Measurements from ENCODE around the gene TAF1C. TPM values are rescaled to one million over a fixed set of nuclear protein-coding genes. Genes with fewer than 3 reads are reported as not detected.

TAF1C gene
- 10 to 100 TPM; 59.3 to 66.2 TPM for total RNA-seq

DNA sequence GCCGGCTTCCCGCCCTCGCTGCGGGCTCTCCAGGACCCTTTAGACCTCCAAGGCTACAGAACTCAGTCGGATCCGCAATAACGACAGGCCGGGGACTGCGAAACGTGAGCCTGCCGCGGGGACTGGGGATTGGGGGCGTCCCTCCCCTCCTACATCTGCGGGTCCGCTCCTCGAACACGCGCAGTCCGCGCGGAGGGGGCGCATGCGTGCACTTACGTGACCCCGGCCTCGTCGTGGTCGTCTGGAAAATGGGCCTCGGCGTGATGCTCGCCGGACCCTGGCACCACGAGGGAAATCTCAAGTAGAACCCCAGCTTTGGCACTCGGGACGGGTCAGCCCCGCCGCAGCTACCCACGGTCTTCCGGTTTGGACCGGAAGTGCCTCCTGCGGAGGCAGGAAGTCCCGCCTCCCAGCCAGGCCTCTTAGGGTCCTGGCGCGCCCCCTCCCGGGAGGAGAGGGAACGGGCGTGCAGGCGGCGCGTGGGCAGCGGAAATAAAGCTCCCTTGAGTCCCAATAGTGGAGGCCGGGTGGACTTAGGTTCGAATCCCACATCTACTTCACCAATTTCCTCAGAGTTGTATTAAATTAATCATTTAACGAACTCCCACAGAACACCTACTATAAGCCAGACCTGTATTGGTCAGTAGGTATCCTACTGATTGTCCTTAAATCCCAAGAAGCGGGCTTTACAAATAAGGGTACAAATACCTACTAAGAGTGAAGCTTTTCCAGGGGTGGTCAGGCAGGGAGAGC lies at the start of gene TAF1C:
Gene TAF1C, minus strand, starts transcription at position 373 of the 753 bp plus-strand sequence. CDS start 2,069 bp downstream, outside the sequence.
- CTCF ChIA-PET: interaction anchor here (0.6 to 5.0 kb wide), 29 partner anchors 8 to 1795 kb away, joined by 3 to 49 read pairs (median 4); partner anchors contain the start of genes DNAAF1, HSDL1 and MBTPS1
- Mint-ChIP-seq H3K36me3 (ENCODE audit: low read depth) (peaks cover 6% of the 10 kb centered on the region), H3K9me3 (no peaks in the 10 kb centered on the region), H3K4me3 (peak within 1 kb of the TSS; percentile 93), H3K27ac (peak within 1 kb of the TSS; percentile 89), H3K27me3 (ENCODE audit: low read depth) (no peaks in the 10 kb centered on the region), H3K4me1 (ENCODE audit: low read depth) (peaks cover 21% of the 10 kb centered on the region)
- intact Hi-C loops (cut with micrococcal nuclease): loop anchor here (1.0 to 2.0 kb wide), 4 partner anchors 42 to 318 kb away; partner anchors contain the start of genes DNAAF1, HSDL1, MBTPS1 and MEAK7
- peak; percentile 94 for DNase-seq

- Mint-ChIP-seq H3K4me1 (ENCODE audit: low read depth) (no peaks in the 10 kb centered on the region), H3K27me3 (ENCODE audit: low read depth) (peaks cover 11% of the 10 kb centered on the region), H3K9me3 (no peaks in the 10 kb centered on the region), H3K4me3 (no peak overlapping the region), H3K36me3 (ENCODE audit: low read depth) (no peaks in the 10 kb centered on the region), H3K27ac (no peak overlapping the region)
- DNase-seq: no peak
- CTCF ChIA-PET: no interaction called here
- intact Hi-C loops (cut with micrococcal nuclease): no loop called here
Measured at GRCh38 chr16:84234321-84235241, 47.7 kb upstream of the TAF1C start.

DNA sequence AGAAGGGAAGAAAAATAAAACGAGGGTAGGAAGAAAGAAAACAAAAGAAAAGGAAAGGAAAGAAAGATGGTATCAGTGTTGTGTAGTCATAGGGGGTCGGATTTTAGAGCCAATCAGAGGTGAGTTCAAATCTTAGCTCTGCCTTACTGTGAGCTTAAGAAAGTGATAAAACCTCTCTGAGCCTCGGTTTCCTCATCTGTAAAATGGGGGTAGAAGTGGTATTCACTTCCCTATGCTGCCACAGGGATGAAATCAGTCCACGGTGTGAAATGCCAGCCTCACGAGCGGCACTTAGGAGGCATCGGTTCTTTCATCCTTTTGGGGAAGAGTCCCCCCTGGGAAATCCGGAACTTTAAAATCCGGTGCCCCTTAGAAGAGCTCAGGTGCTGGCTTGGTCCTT lies 46.9 kb upstream of the TAF1C start:
- no peaks in the 10 kb centered on the region for H3K4me1 Mint-ChIP-seq (ENCODE audit: low read depth)
- CTCF ChIA-PET: interaction anchor here (0.6 kb wide), 1 partner anchor 566 kb away, joined by 3 read pairs; no protein-coding TSS in a partner anchor
- H3K9me3 Mint-ChIP-seq: no peaks in the 10 kb centered on the region
- no peaks in the 10 kb centered on the region for H3K36me3 Mint-ChIP-seq (ENCODE audit: low read depth)
- H3K27me3 Mint-ChIP-seq (ENCODE audit: low read depth): peaks cover 5% of the 10 kb centered on the region
- no peak for DNase-seq
- intact Hi-C loops (cut with micrococcal nuclease): no loop called here
- H3K27ac Mint-ChIP-seq: no peak overlapping the region
- H3K4me3 Mint-ChIP-seq: no peak overlapping the region

DNA sequence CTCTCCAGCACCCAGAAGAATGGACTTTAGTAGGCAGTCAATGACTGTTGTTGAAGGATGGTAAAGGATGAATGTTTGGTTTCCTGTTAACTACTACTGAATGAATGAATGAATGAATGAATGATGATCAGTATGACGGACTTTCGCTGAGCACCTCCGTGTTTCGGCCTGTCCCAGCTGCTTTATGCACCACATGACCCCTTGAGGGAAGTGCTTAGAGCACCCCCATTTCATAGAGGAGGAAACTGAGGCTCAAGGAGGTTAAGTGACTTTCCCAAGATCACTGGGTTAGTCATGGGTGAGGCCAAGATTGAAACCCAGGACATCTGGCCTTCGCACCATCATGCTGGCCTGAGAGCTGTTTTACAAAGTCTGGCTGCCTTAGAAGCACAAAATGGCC lies 46.1 kb upstream of the TAF1C start:
- no peaks in the 10 kb centered on the region for H3K9me3 Mint-ChIP-seq
- no peak overlapping the region for H3K27ac Mint-ChIP-seq
- no peaks in the 10 kb centered on the region for H3K36me3 Mint-ChIP-seq (ENCODE audit: low read depth)

GRCh38 chr16:84232060-84232459 lies 45.2 kb upstream of the TAF1C start:
- H3K36me3 Mint-ChIP-seq (ENCODE audit: low read depth): no peaks in the 10 kb centered on the region
- no peaks in the 10 kb centered on the region for H3K4me1 Mint-ChIP-seq (ENCODE audit: low read depth)
- H3K27me3 Mint-ChIP-seq (ENCODE audit: low read depth): peaks cover 8% of the 10 kb centered on the region
- CTCF ChIA-PET: no interaction called here
- intact Hi-C loops (cut with micrococcal nuclease): no loop called here
- H3K27ac Mint-ChIP-seq: no peak overlapping the region
- DNase-seq: no peak
- no peaks in the 10 kb centered on the region for H3K9me3 Mint-ChIP-seq
- H3K4me3 Mint-ChIP-seq: no peak overlapping the region

More for the DNA sequence above, 46.1 kb upstream of the TAF1C start:
- H3K4me1 Mint-ChIP-seq (ENCODE audit: low read depth): no peaks in the 10 kb centered on the region
- CTCF ChIA-PET: interaction anchor here (0.5 to 0.6 kb wide), 2 partner anchors 57 to 567 kb away, joined by 3 read pairs; no protein-coding TSS in a partner anchor
- intact Hi-C loops (cut with micrococcal nuclease): no loop called here
- no peak for DNase-seq
- peaks cover 4% of the 10 kb centered on the region for H3K27me3 Mint-ChIP-seq (ENCODE audit: low read depth)
- H3K4me3 Mint-ChIP-seq: no peak overlapping the region

DNA sequence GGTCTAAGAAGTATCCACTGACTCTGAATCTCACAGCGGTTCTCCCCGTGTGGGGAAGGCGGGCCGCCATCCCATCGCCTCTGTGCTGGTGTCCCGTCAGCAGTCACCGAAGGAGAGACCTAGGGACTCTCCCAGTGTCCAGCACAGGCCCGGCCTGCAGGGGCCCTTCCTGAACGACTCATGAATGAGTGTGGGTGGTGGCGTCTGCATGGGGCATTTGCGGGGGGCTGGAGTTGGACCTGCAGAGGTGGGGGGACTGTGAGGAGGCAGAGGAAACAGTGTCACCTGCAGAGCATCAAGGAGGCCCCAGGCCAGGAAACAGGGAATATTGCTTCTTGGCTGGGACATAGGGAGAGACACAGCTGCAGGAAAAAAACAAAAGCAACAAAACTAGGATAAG lies 42.6 kb upstream of the TAF1C start:
- H3K27ac Mint-ChIP-seq: no peak overlapping the region
- H3K4me1 Mint-ChIP-seq (ENCODE audit: low read depth): no peaks in the 10 kb centered on the region
- intact Hi-C loops (cut with micrococcal nuclease): no loop called here
- H3K27me3 Mint-ChIP-seq (ENCODE audit: low read depth): peaks cover 8% of the 10 kb centered on the region
- CTCF ChIA-PET: no interaction called here
- H3K4me3 Mint-ChIP-seq: no peak overlapping the region
- H3K9me3 Mint-ChIP-seq: no peaks in the 10 kb centered on the region
- DNase-seq: no peak
- H3K36me3 Mint-ChIP-seq (ENCODE audit: low read depth): no peaks in the 10 kb centered on the region

DNA sequence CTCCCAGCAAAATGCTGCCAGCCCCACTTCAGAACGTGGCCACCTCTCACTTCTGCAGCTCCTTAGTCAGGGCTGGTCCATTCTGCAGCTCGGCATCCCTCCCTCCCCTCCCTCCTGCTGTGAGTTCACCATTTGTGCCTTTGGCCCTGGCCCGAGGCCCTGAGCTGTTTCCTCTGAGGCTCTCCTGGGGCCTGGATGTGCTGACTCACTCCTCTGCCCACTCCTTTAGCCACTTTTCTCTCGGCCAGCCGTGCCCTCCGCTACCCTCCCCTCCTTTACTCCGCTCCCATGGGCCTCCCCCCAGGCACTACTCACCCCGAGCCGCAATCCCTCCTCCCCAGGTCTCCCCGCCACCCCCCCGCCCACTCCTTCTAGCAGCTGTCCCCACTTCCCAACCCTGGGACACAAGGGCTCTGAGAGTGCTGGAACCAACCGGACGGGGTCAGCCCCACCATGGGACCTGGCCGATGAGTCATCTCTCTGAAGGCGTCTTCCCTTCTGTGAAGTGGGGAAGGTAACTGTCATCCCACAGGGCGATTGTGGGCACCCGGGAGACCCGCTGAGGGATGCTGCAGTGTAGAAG lies 41.5 kb upstream of the TAF1C start:
- Mint-ChIP-seq H3K9me3 (no peaks in the 10 kb centered on the region), H3K36me3 (ENCODE audit: low read depth) (no peaks in the 10 kb centered on the region), H3K27me3 (ENCODE audit: low read depth) (peaks cover 5% of the 10 kb centered on the region), H3K4me3 (no peak overlapping the region), H3K27ac (no peak overlapping the region), H3K4me1 (ENCODE audit: low read depth) (no peaks in the 10 kb centered on the region)
- intact Hi-C loops (cut with micrococcal nuclease): no loop called here
- CTCF ChIA-PET: no interaction called here
- no peak for DNase-seq

DNA sequence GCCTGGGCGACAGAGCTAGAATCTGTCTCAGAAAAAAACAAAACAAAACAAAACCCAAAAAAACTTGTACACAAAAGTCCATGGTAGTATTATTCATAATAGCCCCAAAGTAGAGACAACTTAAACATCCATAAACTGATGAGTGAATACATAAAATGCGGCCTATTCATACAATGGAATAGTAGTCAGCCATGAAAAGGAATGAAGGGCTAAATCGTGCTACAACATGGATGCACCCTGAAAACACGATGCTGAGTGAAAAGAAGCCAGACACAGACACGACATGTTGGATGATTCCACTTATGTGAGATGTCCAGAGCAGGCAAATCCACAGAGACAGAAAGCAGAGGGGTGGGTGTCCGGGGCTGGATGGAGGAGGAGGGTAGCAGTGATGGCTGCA lies 40.7 kb upstream of the TAF1C start:
- Mint-ChIP-seq H3K36me3 (ENCODE audit: low read depth) (no peaks in the 10 kb centered on the region), H3K27me3 (ENCODE audit: low read depth) (peaks cover 5% of the 10 kb centered on the region), H3K4me1 (ENCODE audit: low read depth) (no peaks in the 10 kb centered on the region), H3K27ac (no peak overlapping the region), H3K4me3 (no peak overlapping the region), H3K9me3 (no peaks in the 10 kb centered on the region)
- no peak for DNase-seq
- intact Hi-C loops (cut with micrococcal nuclease): no loop called here
- CTCF ChIA-PET: no interaction called here

DNA sequence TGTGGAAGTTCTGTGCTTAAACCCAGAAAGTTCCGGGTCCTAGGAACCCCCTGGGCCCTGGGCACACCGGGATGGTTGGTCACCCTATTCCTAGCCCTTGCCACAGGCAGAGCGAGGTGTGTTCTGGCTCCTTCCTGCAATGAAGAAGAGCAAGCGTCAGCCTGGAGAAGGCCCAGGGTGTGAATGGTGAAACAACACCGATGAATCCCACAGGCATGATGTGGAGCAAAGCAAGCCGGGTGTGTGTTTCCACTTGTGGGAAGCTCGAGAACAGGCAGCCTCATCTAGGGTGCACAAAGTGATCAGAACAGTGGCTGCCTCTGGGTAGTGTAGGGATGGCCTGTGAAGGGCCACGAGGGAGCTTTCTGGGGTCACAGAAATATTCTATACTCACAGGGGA lies 39.2 kb upstream of the TAF1C start:
- H3K4me3 Mint-ChIP-seq: no peak overlapping the region
- no peak overlapping the region for H3K27ac Mint-ChIP-seq
- H3K4me1 Mint-ChIP-seq (ENCODE audit: low read depth): no peaks in the 10 kb centered on the region
- no peaks in the 10 kb centered on the region for H3K9me3 Mint-ChIP-seq
- CTCF ChIA-PET: interaction anchor here (0.6 to 0.7 kb wide), 2 partner anchors 43 to 87 kb away, joined by 3 to 4 read pairs; no protein-coding TSS in a partner anchor
- no peaks in the 10 kb centered on the region for H3K36me3 Mint-ChIP-seq (ENCODE audit: low read depth)
- intact Hi-C loops (cut with micrococcal nuclease): no loop called here
- no peak for DNase-seq
- H3K27me3 Mint-ChIP-seq (ENCODE audit: low read depth): peaks cover 5% of the 10 kb centered on the region

DNA sequence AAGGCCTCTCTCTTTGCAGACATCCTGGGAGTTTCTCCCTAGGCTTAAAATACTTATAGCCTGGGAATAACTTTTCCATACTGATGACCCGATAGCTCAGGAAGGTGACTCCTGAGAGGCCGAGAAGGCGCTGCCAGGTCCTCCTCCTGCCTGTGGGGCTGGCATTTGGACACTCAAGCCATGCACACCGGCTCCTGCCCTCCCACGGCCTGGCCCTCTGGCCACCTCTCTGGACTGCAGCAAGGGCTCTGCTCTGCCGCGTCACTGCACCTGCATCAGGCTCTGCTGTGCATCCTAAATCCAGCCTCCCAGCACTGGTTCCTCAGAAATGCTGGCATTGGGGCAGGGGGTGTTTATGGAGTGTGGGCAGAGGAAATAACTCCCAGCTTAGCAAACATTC lies 38.7 kb upstream of the TAF1C start:
- no peaks in the 10 kb centered on the region for H3K36me3 Mint-ChIP-seq (ENCODE audit: low read depth)
- CTCF ChIA-PET: interaction anchor here (0.6 to 0.7 kb wide), 2 partner anchors 43 to 88 kb away, joined by 3 to 4 read pairs; no protein-coding TSS in a partner anchor
- DNase-seq: no peak
- H3K27me3 Mint-ChIP-seq (ENCODE audit: low read depth): peaks cover 5% of the 10 kb centered on the region
- no peaks in the 10 kb centered on the region for H3K9me3 Mint-ChIP-seq
- intact Hi-C loops (cut with micrococcal nuclease): no loop called here
- no peaks in the 10 kb centered on the region for H3K4me1 Mint-ChIP-seq (ENCODE audit: low read depth)
- H3K4me3 Mint-ChIP-seq: no peak overlapping the region
- no peak overlapping the region for H3K27ac Mint-ChIP-seq

DNA sequence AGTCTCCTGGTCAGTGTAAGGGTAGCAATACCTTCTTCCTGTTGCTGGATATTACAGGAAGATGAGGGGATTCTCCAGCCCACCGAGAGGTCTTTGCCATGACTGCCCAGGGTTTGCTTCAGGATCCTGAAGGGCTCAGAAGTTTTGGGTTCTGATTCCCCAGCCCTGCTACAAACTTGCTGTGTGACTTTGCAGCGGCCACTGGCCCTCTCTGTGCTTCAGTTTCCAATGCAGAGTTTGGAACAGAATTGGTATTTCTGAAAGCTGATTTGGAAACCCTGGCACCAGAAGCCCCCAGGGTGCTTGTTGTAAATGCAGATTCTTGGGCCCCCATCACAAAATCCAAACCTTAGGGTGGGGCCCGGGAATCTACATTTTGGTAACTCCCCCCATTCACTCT lies 38.3 kb upstream of the TAF1C start:
- no peaks in the 10 kb centered on the region for H3K9me3 Mint-ChIP-seq
- H3K36me3 Mint-ChIP-seq (ENCODE audit: low read depth): no peaks in the 10 kb centered on the region
- no peak overlapping the region for H3K4me3 Mint-ChIP-seq
- no peak overlapping the region for H3K27ac Mint-ChIP-seq
- peaks cover 5% of the 10 kb centered on the region for H3K27me3 Mint-ChIP-seq (ENCODE audit: low read depth)
- DNase-seq: no peak
- CTCF ChIA-PET: interaction anchor here (0.6 to 0.7 kb wide), 2 partner anchors 44 to 88 kb away, joined by 3 to 4 read pairs; no protein-coding TSS in a partner anchor
- no peaks in the 10 kb centered on the region for H3K4me1 Mint-ChIP-seq (ENCODE audit: low read depth)
- intact Hi-C loops (cut with micrococcal nuclease): no loop called here

- H3K4me3 Mint-ChIP-seq: no peak overlapping the region
- intact Hi-C loops (cut with micrococcal nuclease): no loop called here
- H3K36me3 Mint-ChIP-seq (ENCODE audit: low read depth): no peaks in the 10 kb centered on the region
- no peaks in the 10 kb centered on the region for H3K4me1 Mint-ChIP-seq (ENCODE audit: low read depth)
- no peaks in the 10 kb centered on the region for H3K9me3 Mint-ChIP-seq
- H3K27me3 Mint-ChIP-seq (ENCODE audit: low read depth): peaks cover 5% of the 10 kb centered on the region
- CTCF ChIA-PET: no interaction called here
- no peak overlapping the region for H3K27ac Mint-ChIP-seq
- DNase-seq: no peak
Measured at GRCh38 chr16:84224554-84224953, 37.7 kb upstream of the TAF1C start.

All from activated naive CD4-positive, alpha-beta T cell treated with anti-CD3 and anti-CD28 coated beads for 36 hours (primary cell).